Panc1 (cell line): ENCODE results near the gene TMEM273. TPM values are rescaled to one million over a fixed set of nuclear protein-coding genes. Genes with fewer than 3 reads are reported as not detected.

Source experiments
- ATAC-seq: fragments of 200-7000 bp; cut with Tn5 transposase; 2 replicates; pipeline ENCODE4 v1.9.1; 2020; ENCODE audit warnings: mild to moderate bottlenecking, moderate library complexity
- BruUV-seq: library from RNA; stranded (reverse); fragments of 400-500 nt; replicated peaks from 2 replicates; lab custom pipeline; 2021; lab: Mats Ljungman, UMichigan
- CTCF ChIA-PET: fragments of 300-600 bp; sonication (Branson Sonifier 250); formaldehyde crosslinking; loops from one replicate; lab custom pipeline; 2022; ENCODE audit warnings: antibody characterized with exemption; lab: Charles Lee
- POLR2A ChIA-PET: fragments of 300-600 bp; sonication (Branson Sonifier 250); formaldehyde crosslinking; loops from one replicate; lab custom pipeline; 2022; ENCODE audit warnings: antibody characterized with exemption; lab: Charles Lee
- DNase-seq: peaks from one replicate; pipeline ENCODE4 v3.0.0-alpha.2; 2010; ENCODE audit warnings: low read depth, low spot score
- H3K27ac ChIP-seq: 2 replicates; pipeline ENCODE4 v1.5.1; 2011; ENCODE audit warnings: mild to moderate bottlenecking, low read length, inconsistent platforms
- H3K27me3 ChIP-seq: fragments of 200-500 bp; sonication (Bioruptor generic); 2 replicates; pipeline ENCODE4 v1.6.0; 2014; ENCODE audit warnings: low read length, inconsistent platforms; ENCODE audit not compliant: control insufficient read depth, insufficient read depth
- H3K36me3 ChIP-seq: fragments of 200-500 bp; sonication (Bioruptor generic); 2 replicates; pipeline ENCODE4 v1.5.1; 2014; ENCODE audit warnings: inconsistent platforms, mild to moderate bottlenecking, low read length, moderate library complexity; ENCODE audit not compliant: control insufficient read depth, insufficient read depth
- H3K4me1 ChIP-seq: 2 replicates; pipeline ENCODE4 v1.5.1; 2011; ENCODE audit warnings: inconsistent platforms, mild to moderate bottlenecking, low read length, moderate library complexity; ENCODE audit not compliant: control insufficient read depth, insufficient read depth
- H3K4me3 ChIP-seq, 2 experiments: 2 replicates each; pipeline ENCODE4 v1.5.1; 2011 to 2012; ENCODE audit warnings: low read depth in 2 of 2, low read length in 2 of 2, mild to moderate bottlenecking in 2 of 2, inconsistent platforms in 1 of 2, moderate library complexity in 1 of 2
- H3K9me3 ChIP-seq: fragments of 200-500 bp; sonication (Bioruptor generic); 2 replicates; pipeline ENCODE4 v1.5.1; 2014; ENCODE audit warnings: low read depth, mild to moderate bottlenecking, inconsistent platforms, low read length, moderate library complexity; ENCODE audit not compliant: control insufficient read depth, insufficient read depth
- POLR2AphosphoS5 ChIP-seq: IDR thresholded peaks from 2 replicates; pipeline ENCODE4 v1.6.1; 2012; ENCODE audit warnings: mild to moderate bottlenecking, low read depth, low read length, moderate library complexity
- SIN3A ChIP-seq: IDR thresholded peaks from 2 replicates; pipeline ENCODE4 v1.6.1; 2012; ENCODE audit warnings: low read depth, mild to moderate bottlenecking, low read length, moderate library complexity, borderline replicate concordance; ENCODE audit not compliant: insufficient read depth
- TCF7L2 ChIP-seq: IDR thresholded peaks from 2 replicates; pipeline ENCODE4 v1.6.1; 2011; ENCODE audit warnings: mild to moderate bottlenecking, low read depth, low read length, inconsistent platforms
- in situ Hi-C: cut with HindIII; loops from 2 replicates; pipeline ENCODE4 v1.10.0; 2016; ENCODE audit warnings: low sequenced_read_pairs, low pct_unique_long_range_greater_than_20kb
- intact Hi-C: fragments of 100-400 bp; cut with micrococcal nuclease; formaldehyde crosslinking; loops from one replicate; pipeline ENCODE4 v1.10.0; 2022; ENCODE audit not compliant: unreplicated experiment
- total RNA-seq: library from RNA; stranded (reverse); gene quantifications from one replicate; pipeline ENCODE4 v1.2.1, GENCODE V29; 2021; ENCODE audit not compliant: unreplicated experiment
- TF ChIP-seq, protein P1 (sequence below): fragments of 450-650 bp; IDR thresholded peaks from 2 replicates; pipeline ENCODE4 v1.5.1; 2017; ENCODE audit warnings: mild to moderate bottlenecking
- TF ChIP-seq, protein P2 (sequence below), 2 experiments: IDR thresholded peaks; 2 replicates each; pipeline ENCODE4 v1.6.1; 2011 to 2012; ENCODE audit warnings: low read depth in 2 of 2, control low read depth in 1 of 2, low read length in 1 of 2, mild to moderate bottlenecking in 1 of 2, moderate library complexity in 1 of 2; ENCODE audit not compliant: insufficient read depth in 1 of 2

Gene TMEM273
- total RNA-seq, 1 experiment from 2014 or later = 0.23 TPM

DNA sequence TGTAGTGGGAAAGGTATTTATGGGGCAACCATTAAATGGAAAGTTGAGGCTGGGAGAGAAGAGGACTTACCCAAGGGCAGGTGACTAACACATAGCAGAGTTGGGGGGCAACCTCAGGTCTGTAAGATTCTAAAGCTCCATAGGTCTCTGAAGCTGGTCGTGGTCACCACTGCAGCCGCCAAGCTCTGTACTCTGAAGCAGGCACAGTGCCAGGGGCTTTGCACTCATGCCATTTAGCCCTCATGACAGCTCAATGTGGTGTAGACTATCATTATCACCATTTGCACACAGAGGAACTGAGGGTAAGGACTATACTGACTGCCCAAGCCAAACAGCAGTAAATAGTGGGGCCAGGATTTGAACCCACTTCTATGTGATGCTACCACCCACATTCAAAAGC is 32.5 kb upstream of the TMEM273 start:
- no peak overlapping the region for H3K4me3 ChIP-seq
- H3K27ac ChIP-seq = no peak overlapping the region
- ChIA-PET POLR2A (no interaction called here), CTCF (no interaction called here)
- in situ Hi-C loops = no loop called here
- H3K36me3 ChIP-seq = no peaks in the 10 kb centered on the region
- no peaks in the 10 kb centered on the region for H3K9me3 ChIP-seq
- H3K4me1 ChIP-seq = no peaks in the 10 kb centered on the region
- intact Hi-C loops = no loop called here
- H3K27me3 ChIP-seq = no peaks in the 10 kb centered on the region; the same call in 1 of the 2 replicates
- ATAC-seq (no peak), DNase-seq (no peak)
- no TSS peak for BruUV-seq
- TF ChIP-seq SIN3A (no peak), POLR2AphosphoS5 (no peak), TCF7L2 (no peak)
- TF ChIP-seq, protein P1, sequence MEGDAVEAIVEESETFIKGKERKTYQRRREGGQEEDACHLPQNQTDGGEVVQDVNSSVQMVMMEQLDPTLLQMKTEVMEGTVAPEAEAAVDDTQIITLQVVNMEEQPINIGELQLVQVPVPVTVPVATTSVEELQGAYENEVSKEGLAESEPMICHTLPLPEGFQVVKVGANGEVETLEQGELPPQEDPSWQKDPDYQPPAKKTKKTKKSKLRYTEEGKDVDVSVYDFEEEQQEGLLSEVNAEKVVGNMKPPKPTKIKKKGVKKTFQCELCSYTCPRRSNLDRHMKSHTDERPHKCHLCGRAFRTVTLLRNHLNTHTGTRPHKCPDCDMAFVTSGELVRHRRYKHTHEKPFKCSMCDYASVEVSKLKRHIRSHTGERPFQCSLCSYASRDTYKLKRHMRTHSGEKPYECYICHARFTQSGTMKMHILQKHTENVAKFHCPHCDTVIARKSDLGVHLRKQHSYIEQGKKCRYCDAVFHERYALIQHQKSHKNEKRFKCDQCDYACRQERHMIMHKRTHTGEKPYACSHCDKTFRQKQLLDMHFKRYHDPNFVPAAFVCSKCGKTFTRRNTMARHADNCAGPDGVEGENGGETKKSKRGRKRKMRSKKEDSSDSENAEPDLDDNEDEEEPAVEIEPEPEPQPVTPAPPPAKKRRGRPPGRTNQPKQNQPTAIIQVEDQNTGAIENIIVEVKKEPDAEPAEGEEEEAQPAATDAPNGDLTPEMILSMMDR = no peak
- TF ChIP-seq, protein P2, sequence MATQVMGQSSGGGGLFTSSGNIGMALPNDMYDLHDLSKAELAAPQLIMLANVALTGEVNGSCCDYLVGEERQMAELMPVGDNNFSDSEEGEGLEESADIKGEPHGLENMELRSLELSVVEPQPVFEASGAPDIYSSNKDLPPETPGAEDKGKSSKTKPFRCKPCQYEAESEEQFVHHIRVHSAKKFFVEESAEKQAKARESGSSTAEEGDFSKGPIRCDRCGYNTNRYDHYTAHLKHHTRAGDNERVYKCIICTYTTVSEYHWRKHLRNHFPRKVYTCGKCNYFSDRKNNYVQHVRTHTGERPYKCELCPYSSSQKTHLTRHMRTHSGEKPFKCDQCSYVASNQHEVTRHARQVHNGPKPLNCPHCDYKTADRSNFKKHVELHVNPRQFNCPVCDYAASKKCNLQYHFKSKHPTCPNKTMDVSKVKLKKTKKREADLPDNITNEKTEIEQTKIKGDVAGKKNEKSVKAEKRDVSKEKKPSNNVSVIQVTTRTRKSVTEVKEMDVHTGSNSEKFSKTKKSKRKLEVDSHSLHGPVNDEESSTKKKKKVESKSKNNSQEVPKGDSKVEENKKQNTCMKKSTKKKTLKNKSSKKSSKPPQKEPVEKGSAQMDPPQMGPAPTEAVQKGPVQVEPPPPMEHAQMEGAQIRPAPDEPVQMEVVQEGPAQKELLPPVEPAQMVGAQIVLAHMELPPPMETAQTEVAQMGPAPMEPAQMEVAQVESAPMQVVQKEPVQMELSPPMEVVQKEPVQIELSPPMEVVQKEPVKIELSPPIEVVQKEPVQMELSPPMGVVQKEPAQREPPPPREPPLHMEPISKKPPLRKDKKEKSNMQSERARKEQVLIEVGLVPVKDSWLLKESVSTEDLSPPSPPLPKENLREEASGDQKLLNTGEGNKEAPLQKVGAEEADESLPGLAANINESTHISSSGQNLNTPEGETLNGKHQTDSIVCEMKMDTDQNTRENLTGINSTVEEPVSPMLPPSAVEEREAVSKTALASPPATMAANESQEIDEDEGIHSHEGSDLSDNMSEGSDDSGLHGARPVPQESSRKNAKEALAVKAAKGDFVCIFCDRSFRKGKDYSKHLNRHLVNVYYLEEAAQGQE (IDR thresholded peaks at IDR 0.05; ENCODE audit: insufficient read depth in 1 of 2, low read depth in 2 of 2, low read length in 1 of 2) = no peak

DNA sequence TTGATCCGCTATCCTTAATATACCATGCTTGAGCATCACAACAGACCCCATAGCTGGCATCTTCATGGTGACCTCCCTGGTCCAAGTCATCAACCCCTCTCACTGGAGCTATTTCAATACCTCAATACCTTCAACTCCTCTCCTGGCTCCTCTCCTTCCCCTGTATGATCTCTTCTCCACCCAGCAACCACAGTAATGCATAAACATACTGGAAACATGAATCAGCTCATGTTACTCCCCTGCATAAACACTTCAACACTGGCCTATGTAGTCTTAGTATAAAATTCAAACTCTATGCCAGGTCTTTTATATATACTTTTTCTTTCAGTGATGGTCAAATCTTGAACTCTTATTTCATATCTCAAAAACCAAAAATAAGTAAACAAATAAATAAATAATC is 31.8 kb upstream of the TMEM273 start:
- BruUV-seq = no TSS peak
- ChIA-PET CTCF (no interaction called here), POLR2A (no interaction called here)
- in situ Hi-C loops = no loop called here
- Histone ChIP-seq H3K36me3 (no peaks in the 10 kb centered on the region), H3K4me1 (no peaks in the 10 kb centered on the region), H3K27ac (no peak overlapping the region), H3K4me3 (no peak overlapping the region), H3K27me3 (peaks cover 2% of the 10 kb centered on the region; the same call in 1 of the 2 replicates), H3K9me3 (no peaks in the 10 kb centered on the region)
- TF ChIP-seq, protein P2 (IDR thresholded peaks at IDR 0.05; ENCODE audit: insufficient read depth in 1 of 2, low read depth in 2 of 2, low read length in 1 of 2) = no peak
- TF ChIP-seq, protein P1 = no peak
- TF ChIP-seq POLR2AphosphoS5 (no peak), TCF7L2 (no peak), SIN3A (no peak)
- DNase-seq (no peak), ATAC-seq (no peak)
- intact Hi-C loops = no loop called here
